BJ (cell line): ENCODE measurements around the gene CCER1. TPM values are rescaled to one million over a fixed set of nuclear protein-coding genes. Genes with fewer than 3 reads are reported as not detected.

ENCODE experiments used
- CTCF ChIA-PET: fragments of 350-600 bp; formaldehyde crosslinking; extraction: SDS; loops from one replicate; lab custom pipeline; 2021; ENCODE audit warnings: antibody characterized with exemption, inconsistent platforms; lab: Yijun Ruan, JAX
- POLR2A ChIA-PET: fragments of 300-600 bp; sonication (Branson Sonifier 250); formaldehyde crosslinking; extraction: SDS; loops from one replicate; lab custom pipeline; 2021; ENCODE audit warnings: antibody characterized with exemption; lab: Charles Lee
- DNase-seq: peaks from one replicate; pipeline ENCODE4 v3.0.0-alpha.2; 2011; ENCODE audit warnings: low read depth
- H3K27me3 ChIP-seq: 2 replicates; pipeline ENCODE4 v1.6.0; 2011; ENCODE audit warnings: low read length; ENCODE audit not compliant: control insufficient read depth, insufficient read depth
- H3K36me3 ChIP-seq: 2 replicates; pipeline ENCODE4 v1.5.1; 2011; ENCODE audit warnings: low read length; ENCODE audit not compliant: control insufficient read depth, insufficient read depth
- H3K4me3 ChIP-seq: 2 replicates; pipeline ENCODE4 v1.5.1; 2011; ENCODE audit warnings: low read depth, mild to moderate bottlenecking, control low read depth, low read length
- CTCF ChIP-seq: IDR thresholded peaks from 2 replicates; pipeline ENCODE4 v1.5.1; 2011; ENCODE audit warnings: low read depth, mild to moderate bottlenecking, control low read depth, inconsistent platforms, low read length, moderate library complexity; ENCODE audit not compliant: insufficient read depth
- polyA plus RNA-seq: library from polyadenylated mRNA; depleted of rRNA; stranded (reverse); fragments of >200 nt; gene quantifications from 2 replicates; pipeline ENCODE4 v1.2.3, GENCODE V29; 2011

Gene CCER1
- polyA plus RNA-seq, 1 experiment: not detected

- POLR2A ChIA-PET: no interaction called here
- DNase-seq: no peak
- no peaks in the 10 kb centered on the region for H3K36me3 ChIP-seq
- H3K4me3 ChIP-seq: no peak overlapping the region
- CTCF ChIA-PET: no interaction called here
- no peak for TF ChIP-seq CTCF
- no peaks in the 10 kb centered on the region for H3K27me3 ChIP-seq
Observed at GRCh38 chr12:90963946-90964345, 9.0 kb upstream of the CCER1 start.

- no peak overlapping the region for H3K4me3 ChIP-seq
- no peak for DNase-seq
- H3K27me3 ChIP-seq: no peaks in the 10 kb centered on the region
- H3K36me3 ChIP-seq: no peaks in the 10 kb centered on the region
- CTCF ChIA-PET: interaction anchor here (0.7 to 1.6 kb wide), 4 partner anchors 10 to 1878 kb away, joined by 3 to 8 read pairs (median 3); no protein-coding TSS in a partner anchor
- no peak for TF ChIP-seq CTCF
- POLR2A ChIA-PET: interaction anchor here (0.6 kb wide), 1 partner anchor 1182 kb away, joined by 3 read pairs; no protein-coding TSS in a partner anchor
Observed at GRCh38 chr12:90961154-90961553, 6.2 kb upstream of the CCER1 start.

- ChIA-PET CTCF (interaction anchor here (0.8 to 2.3 kb wide), 14 partner anchors 7 to 414 kb away, joined by 3 to 21 read pairs (median 6); no protein-coding TSS in a partner anchor), POLR2A (no interaction called here)
- peak; percentile 78 for TF ChIP-seq CTCF
- Histone ChIP-seq H3K36me3 (no peaks in the 10 kb centered on the region), H3K27me3 (no peaks in the 10 kb centered on the region), H3K4me3 (no peak overlapping the region)
- no peak for DNase-seq
Observed at GRCh38 chr12:90959538-90960139, 4.7 kb upstream of the CCER1 start.

GRCh38 chr12:90959032-90959431, 4.1 kb upstream of the CCER1 start:
- no peaks in the 10 kb centered on the region for H3K27me3 ChIP-seq
- ChIA-PET CTCF (interaction anchor here (0.8 to 2.3 kb wide), 14 partner anchors 8 to 414 kb away, joined by 3 to 21 read pairs (median 6); no protein-coding TSS in a partner anchor), POLR2A (no interaction called here)
- TF ChIP-seq CTCF: peak; percentile 33; the same call in 1 of the 2 replicates
- DNase-seq: no peak
- no peak overlapping the region for H3K4me3 ChIP-seq
- H3K36me3 ChIP-seq: no peaks in the 10 kb centered on the region

- no peak for TF ChIP-seq CTCF
- H3K36me3 ChIP-seq: no peaks in the 10 kb centered on the region
- POLR2A ChIA-PET: no interaction called here
- CTCF ChIA-PET: interaction anchor here (0.8 to 2.3 kb wide), 13 partner anchors 8 to 415 kb away, joined by 3 to 21 read pairs (median 7); no protein-coding TSS in a partner anchor
- DNase-seq: no peak
- H3K4me3 ChIP-seq: no peak overlapping the region
- H3K27me3 ChIP-seq: no peaks in the 10 kb centered on the region
Observed at GRCh38 chr12:90958347-90958746, 3.4 kb upstream of the CCER1 start.
